ENCODE measurements around the gene PDE4B.

PDE4B gene

DNA sequence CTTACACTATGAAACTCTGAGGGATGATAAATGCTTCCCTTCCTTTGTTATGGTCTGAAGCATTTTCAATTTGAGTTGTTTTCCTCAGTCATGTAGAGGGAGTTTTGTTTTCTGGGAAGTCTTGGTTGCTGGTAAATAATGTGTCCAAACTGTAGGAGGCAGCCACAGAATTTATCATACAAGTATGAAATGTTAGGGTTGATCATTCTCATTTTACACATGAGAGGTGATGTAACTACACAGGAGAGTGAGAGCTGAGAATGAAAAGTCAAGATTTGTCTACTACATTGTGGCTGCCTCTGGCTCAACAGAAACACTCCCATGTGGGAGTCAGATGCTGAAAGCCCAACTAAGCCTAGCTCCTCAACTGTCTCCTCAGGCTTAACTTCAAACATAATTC lies 558.8 kb downstream of the PDE4B start:
- TF ChIP-seq, protein P1, sequence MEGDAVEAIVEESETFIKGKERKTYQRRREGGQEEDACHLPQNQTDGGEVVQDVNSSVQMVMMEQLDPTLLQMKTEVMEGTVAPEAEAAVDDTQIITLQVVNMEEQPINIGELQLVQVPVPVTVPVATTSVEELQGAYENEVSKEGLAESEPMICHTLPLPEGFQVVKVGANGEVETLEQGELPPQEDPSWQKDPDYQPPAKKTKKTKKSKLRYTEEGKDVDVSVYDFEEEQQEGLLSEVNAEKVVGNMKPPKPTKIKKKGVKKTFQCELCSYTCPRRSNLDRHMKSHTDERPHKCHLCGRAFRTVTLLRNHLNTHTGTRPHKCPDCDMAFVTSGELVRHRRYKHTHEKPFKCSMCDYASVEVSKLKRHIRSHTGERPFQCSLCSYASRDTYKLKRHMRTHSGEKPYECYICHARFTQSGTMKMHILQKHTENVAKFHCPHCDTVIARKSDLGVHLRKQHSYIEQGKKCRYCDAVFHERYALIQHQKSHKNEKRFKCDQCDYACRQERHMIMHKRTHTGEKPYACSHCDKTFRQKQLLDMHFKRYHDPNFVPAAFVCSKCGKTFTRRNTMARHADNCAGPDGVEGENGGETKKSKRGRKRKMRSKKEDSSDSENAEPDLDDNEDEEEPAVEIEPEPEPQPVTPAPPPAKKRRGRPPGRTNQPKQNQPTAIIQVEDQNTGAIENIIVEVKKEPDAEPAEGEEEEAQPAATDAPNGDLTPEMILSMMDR (IDR thresholded peaks at IDR 0.05; ENCODE audit: extremely low read depth, missing control alignments) = no peak
- DNase-seq (ENCODE audit: low spot score) = no peak

DNA sequence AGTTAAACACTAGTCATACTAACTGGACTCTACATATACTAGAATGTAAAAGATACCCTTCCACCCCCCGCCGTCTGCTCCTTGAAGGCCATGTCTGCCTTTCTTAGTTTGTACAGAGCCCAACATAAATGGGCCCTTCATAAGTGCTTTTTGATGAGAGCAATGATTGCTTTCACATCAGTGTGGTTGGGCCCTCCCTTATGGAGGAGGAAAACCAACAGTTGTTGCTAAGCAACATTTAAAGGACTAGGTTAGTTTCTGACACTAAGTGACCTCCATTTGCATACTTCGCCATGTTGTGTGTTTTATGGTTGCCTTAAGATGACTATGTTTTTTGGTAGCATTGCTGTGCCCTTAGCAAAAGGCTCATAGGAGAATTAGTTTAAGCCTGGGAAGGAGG lies 559.2 kb downstream of the PDE4B start:
- DNase-seq (ENCODE audit: low spot score) = no peak
- TF ChIP-seq, protein P1 (IDR thresholded peaks at IDR 0.05; ENCODE audit: extremely low read depth, missing control alignments) = no peak

DNA sequence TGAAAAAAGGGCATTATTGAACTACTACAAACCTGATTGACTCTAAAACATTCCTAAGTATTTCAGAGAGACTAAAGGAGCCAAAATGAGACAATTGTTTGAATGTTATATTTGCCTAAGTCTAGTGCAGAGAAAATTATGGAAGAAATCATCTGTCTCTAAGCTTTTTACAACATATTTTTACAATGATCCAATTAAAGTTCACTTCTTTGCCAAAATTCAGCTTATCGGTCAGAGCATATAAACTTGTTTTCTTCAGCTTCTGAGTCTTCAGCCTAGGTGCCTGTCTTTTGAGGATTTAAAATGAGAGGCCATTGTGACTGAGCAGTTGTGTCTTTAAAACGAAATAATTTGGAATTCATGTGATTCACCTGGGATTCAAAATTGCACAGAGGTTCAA lies 560.1 kb downstream of the PDE4B start:
- TF ChIP-seq, protein P1 (IDR thresholded peaks at IDR 0.05; ENCODE audit: extremely low read depth, missing control alignments) = no peak
- no peak for DNase-seq (ENCODE audit: low spot score)

DNA sequence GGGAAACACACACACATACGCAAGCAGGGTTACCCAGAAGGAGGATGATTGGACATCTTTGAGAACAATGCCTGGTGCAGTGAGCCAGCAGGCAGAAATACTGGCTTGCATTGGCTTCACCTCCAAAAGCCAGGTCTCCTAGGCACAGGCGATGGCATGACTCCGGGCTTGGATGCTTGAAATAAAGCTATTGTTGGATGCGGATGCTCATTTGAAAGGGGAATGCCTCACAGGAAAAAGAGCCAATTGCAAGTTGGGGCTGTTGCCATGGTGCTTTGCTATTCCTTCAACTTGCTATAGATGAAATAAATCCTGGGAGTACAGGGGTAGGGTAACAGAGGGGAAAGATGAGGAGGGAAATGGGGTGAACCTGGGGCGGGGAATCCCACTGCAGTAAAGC lies 560.6 kb downstream of the PDE4B start:
- TF ChIP-seq, protein P1 (IDR thresholded peaks at IDR 0.05; ENCODE audit: extremely low read depth, missing control alignments) = no peak
- DNase-seq (ENCODE audit: low spot score) = no peak

DNA sequence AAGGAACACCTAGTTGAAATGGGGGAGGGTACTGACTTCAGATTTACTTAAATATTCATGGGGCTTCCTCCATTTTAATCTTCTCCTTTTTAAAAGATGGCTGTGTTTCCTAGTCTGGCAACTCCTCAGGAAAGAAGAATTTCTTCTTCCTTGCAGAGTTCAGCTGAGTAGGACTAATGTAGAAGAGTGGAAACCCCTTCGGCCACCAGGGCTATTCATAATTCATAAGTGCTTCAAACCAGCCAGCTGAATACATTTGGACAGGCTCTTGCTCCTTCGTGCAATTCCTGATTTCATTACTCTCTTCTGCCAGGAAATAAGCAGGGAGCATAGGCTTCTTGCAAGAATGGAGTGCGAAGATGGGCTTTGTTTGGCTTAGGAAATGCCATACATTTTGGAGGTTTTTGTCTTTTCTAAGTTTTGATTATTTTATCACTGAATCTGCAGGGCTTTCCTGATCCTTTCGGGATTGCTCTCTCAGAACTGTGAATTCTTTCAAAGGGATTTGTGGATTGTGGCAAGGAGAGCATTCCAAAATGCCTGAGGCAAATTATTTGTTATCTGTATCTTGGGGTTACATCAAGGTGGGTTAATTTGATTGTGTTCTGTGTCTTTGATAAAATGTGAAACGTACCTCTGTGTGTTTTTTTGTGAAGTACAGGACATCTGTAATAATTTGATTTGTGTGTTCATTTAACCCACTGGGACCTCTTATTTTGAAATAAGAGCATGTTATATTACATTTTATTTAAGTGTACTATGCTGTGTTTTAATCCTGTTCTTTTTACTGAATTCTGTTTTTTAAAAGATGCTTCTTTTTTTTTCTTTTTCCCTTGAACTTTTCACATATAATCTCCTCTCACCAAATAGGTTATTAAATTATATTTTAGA lies 561.9 kb downstream of the PDE4B start:
- DNase-seq (ENCODE audit: low spot score) = no peak

DNA sequence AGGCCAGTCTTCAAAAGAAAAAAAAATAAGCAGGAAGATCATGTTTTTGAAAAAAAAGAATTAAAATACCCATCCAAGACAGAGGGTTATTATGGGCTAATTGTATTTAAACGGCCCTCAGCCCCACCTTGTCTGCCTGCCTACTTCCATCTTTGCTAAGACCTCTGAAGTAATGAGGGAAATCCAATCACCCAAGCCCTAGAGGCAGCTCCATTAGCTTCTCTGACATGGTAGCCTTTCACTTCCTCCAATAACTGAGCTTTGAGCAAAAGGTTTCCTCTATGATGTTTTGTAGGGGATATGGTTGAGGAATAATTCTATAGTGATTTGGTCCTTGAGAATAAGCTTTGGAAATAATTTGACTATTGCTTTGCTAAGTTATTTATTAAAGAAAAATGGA lies 563.1 kb downstream of the PDE4B start:
- TF ChIP-seq, protein P1 (IDR thresholded peaks at IDR 0.05; ENCODE audit: extremely low read depth, missing control alignments) = no peak
- DNase-seq (ENCODE audit: low spot score) = no peak

More for the DNA sequence above, 561.9 kb downstream of the PDE4B start:
- TF ChIP-seq, protein P1 (IDR thresholded peaks at IDR 0.05; ENCODE audit: extremely low read depth, missing control alignments) = no peak

DNA sequence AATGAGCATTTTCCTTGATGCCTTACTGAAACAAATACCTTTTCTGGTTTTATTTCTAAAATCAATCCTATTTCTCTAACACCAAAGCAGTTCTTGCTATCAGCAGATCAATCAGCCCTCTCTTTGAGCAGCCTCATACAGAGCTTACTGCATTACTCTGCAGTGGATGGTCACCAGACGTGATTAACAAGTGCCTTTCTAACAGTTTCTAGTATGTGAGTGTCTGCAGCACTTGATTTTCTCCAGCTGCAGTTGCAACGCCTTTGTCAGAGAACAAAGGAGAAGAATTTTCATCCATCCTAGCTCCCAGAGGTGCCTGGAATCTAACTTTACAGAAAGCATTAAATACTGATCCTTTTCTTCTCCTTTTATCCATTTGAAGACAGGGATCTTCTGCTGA lies 563.9 kb downstream of the PDE4B start:
- DNase-seq (ENCODE audit: low spot score) = no peak
- TF ChIP-seq, protein P1 (IDR thresholded peaks at IDR 0.05; ENCODE audit: extremely low read depth, missing control alignments) = no peak

Measured in GM20000 (cell line).